H1 (cell line): ENCODE results near the gene TNIP1. TPM values are rescaled to one million over a fixed set of nuclear protein-coding genes. Genes with fewer than 3 reads are reported as not detected.

ENCODE experiments used
- CBX8 ChIP-seq: fragments of 300-800, 300-1000 bp; sonication (generic); IDR thresholded peaks from 2 replicates; pipeline ENCODE4 v1.7.1; 2016; ENCODE audit warnings: low read depth, low read length, borderline replicate concordance
- CTCF ChIP-seq, 3 experiments: IDR thresholded peaks; 1 replicate in 2 of 3; 2 replicates in 1 of 3; pipeline versions ENCODE4 v1.5.1 to v1.6.1; 2011; ENCODE audit warnings: low read length in 3 of 3, mild to moderate bottlenecking in 3 of 3, inconsistent platforms in 2 of 3, low read depth in 1 of 3, moderate library complexity in 1 of 3; ENCODE audit not compliant: insufficient read depth in 1 of 3; ENCODE audit errors: control extremely low read depth in 1 of 3
- SAP30 ChIP-seq: fragments of 300-600 bp; sonication (generic); IDR thresholded peaks from 2 replicates; pipeline ENCODE4 v1.7.1; 2012; ENCODE audit warnings: low read length, moderate library complexity, mild to moderate bottlenecking, inconsistent platforms; ENCODE audit not compliant: insufficient read depth, insufficient replicate concordance
- polyA plus RNA-seq, 7 experiments: library from polyadenylated mRNA; depleted of rRNA in 3 of 7; stranded (reverse) in 5 of 7; unstranded in 2 of 7; fragments of >200 nt in 5 of 7; fragments of 200-250 nt in 2 of 7; gene quantifications; 1 replicate in 5 of 7; 2 replicates in 1 of 7; 4 replicates in 1 of 7; pipeline versions ENCODE4 v1.2.1 to v1.2.3, GENCODE V29; 2011 to 2013; ENCODE audit warnings: missing spikeins in 2 of 7, mixed read lengths in 2 of 7
- total RNA-seq: library from RNA; stranded (reverse); fragmentation: NEBNext Ultra II Directional; extraction: Animal tissue kit (Norgen Biotek cat#: 25700); gene quantifications from 2 replicates; pipeline ENCODE4 v1.2.1, GENCODE V29; 2021

TNIP1 gene
- total and polyA plus RNA-seq, 2 of the 8 experiments (the other 6 are each of a cell fraction or from before 2014, with no cell fraction given), result 14.2 to 31.9 TPM

- TF ChIP-seq CTCF (IDR thresholded peaks at IDR 0.05; ENCODE audit: control extremely low read depth in 1 of 3, insufficient read depth in 1 of 3, low read depth in 1 of 3, low read length in 3 of 3) (no peak), CBX8 (no peak), SAP30 (no peak)
Measured at GRCh38 chr5:151094030-151094851, 13.4 kb upstream of the TNIP1 start (continued).
